CD4-positive, alpha-beta T cell treated with Interferon gamma for 1 hour (primary cell): ENCODE results near the gene KAT6B.

Experiments
- DNase-seq: peaks from one replicate; pipeline ENCODE4 v3.0.0-alpha.2; 2020

Gene KAT6B

DNA sequence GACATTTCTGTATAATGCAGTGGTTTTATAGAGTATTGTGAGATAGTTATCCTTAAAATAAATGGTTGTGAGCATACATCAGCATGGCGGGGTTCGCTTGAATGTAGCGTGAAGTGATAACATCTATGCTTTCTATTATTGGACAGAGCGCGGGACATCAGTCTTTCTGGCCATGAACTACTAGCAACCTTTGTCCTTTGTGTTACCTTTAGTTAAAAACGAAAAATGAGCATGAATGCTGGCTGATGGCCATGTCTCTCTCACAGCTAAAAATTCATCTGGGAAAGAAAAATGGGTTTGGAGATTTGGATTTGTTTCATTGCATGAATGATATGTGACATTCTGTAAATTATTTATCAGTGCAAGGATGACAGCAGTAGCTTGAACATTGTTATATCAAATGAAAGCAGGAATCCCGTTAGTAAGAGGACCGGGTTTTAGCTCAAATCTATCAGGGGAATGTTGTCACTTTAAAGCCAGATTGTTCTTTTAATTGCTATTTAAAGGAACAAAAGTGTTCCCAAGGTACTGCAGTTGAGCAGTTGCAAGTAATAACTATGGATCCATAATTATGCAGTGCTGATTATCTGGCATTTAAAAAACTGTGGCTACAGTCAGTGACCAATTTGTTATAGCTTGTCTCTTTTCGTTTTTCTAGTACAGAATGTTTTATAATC, 131.0 kb downstream of the KAT6B start:
- DNase-seq, result no peak

DNA sequence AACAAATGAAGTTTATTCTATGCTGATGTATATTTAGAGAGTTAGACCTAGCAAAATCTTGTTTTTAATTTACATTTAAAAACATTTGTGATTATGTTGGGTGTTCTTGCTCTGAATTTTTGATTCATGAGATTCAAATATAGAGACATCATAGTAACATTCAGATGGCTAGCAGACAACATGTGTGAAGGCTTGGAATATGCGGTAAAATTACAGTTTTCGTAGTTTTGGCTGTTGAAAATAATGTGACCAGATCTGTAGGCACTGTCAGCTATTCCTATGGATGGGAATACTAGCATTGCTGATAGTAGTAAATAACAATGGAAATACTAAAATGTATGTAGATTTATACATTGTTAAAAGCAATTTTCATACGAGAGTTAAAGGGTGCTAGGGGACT, 131.9 kb downstream of the KAT6B start:
- DNase-seq, result no peak

DNA sequence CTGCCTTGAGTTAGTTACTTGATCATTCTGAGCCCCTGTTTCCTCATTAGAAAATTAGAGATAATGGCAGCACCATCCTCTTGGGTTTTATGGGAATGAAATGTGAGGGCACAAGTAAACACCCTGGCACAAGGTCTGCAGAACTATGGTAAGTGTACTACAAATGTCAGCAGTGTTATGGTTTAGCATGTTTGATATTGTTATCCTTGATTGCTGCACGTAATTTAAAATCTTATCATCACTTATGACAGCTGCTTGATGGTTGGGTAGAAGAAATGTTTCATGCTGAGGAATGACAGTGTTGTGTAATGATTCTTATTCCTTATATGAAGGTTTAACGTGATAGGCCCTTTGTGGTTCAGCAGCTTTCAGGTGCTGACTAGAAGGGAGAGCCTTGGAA, 134.3 kb downstream of the KAT6B start:
- no peak for DNase-seq

DNA sequence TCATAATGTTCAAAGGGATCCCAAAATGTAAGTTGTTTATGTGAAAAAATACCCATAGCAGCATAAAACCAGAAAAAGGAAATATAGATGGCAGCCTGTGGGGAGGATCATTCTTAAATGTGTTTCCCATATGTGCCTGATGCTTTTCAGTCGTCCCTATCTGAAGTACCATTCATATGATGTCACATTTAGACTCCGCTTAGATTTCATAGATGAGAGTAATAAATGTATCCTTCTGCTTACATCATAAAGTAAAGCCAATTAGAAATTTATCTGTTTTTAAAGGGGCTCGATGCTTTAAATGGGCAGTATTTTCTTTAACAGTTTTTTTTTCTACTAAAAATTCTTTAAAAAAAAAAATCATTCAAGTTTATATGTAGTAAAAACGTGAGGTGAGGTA, 136.1 kb downstream of the KAT6B start:
- DNase-seq, result no peak

DNA sequence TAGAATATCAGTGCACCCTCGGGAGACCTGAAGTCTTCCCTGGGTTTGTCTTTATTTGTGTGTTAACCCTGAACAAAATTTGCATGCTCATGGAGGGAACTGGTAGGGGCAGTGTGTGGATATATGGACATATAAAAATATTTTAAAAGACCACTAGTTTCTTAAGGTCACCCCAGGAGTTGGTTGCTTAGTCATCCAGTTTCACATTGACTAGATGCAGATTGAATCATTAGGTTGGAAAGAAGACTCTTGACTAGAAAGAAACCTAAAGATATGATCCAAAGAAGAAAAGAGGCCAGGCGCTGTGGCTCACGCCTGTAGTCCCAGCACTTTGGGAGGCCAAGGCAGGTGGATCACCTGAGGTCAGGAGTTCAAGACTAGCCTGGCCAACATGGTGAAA, 137.1 kb downstream of the KAT6B start:
- DNase-seq, result no peak

DNA sequence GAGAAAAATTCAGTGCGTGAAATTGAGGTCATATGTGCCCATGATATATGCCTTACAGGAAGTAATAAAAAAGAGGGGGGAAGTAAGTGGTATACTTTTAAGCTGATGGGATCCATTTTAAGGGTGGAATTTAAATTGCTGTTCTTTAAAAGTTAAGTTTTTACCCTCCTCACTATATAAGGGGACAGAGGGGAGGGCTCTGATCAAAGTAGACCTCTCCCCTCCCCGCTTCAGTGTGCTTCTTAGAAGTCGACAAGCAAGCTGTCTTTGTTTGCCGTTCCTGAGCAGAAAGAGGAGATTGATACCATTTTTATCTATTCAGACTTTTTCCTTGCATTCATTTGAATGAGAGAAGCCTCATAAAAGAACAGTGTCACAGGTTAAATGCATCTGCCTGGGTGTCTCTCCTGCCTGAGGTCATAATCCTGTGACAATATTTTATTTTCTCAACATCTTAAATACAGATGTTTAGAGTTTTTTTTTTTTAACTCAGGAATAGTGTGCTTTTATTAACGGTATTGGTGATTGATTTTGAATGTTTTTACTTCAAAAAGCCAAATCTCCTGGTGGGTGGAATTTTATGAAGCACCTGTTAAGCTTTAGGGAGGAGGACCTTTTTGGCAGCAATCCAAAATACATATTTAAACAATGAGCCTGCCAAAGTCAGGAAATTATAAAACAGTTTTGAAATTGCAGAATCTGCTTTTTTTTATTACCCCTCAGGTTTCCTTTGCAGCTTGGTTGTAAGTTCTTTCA, 141.7 kb downstream of the KAT6B start:
- no peak for DNase-seq

DNA sequence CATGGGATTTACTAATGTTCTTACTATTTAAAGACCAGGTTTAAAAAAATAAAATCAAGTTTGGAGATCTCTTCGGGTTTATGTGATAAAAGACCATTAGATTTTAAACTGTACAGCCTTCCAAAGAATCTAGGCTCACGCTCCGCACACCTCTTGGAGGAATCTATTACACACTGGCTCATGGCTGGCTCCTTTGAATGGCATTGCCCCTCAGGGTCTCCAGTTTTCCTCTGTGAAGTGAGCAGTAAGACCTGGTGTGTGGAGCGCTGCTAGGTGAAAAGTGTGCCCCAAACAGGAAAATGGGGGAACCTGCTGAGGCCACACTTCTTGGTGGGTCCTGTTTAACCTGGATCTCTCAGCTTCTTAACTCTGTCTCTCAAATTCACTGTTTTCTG, 142.3 kb downstream of the KAT6B start:
- no peak for DNase-seq

DNA sequence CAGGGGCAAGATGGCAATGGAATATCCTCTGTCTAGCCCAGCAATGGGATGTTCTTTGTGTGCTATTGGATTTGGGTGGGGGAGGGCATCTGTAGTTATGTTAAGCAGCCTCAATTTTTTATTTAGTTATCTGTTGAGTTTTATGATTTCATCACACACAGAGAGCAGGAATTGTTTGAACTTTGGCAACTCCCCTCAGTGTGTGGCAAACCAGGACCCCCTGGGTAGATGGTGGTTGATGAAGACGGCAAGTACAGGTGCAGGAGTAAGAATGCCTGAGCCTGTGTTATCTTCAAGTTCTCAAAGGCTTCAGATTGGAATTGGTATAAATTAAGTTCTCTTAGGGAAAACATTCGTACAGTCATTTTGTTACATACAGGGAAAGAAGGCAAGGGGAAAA, 142.7 kb downstream of the KAT6B start:
- no peak for DNase-seq

DNA sequence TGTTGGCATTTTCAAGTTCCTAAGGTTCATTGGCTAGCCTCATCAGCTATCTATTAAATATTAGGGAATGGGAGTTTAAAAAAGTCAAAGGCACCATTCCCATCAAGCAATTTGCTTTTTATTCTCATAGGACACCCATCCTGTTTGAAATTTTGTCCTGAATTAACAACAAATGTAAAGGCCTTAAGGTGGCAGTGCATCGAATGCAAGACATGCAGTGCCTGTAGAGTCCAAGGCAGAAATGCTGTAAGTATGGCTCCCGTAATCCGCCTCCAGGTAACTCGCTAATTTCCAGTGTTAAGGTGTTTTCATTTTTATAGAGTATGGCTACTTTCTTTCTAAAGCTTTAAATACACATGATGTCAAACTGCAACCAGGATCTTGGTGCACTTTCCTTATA, 143.1 kb downstream of the KAT6B start:
- no peak for DNase-seq

DNA sequence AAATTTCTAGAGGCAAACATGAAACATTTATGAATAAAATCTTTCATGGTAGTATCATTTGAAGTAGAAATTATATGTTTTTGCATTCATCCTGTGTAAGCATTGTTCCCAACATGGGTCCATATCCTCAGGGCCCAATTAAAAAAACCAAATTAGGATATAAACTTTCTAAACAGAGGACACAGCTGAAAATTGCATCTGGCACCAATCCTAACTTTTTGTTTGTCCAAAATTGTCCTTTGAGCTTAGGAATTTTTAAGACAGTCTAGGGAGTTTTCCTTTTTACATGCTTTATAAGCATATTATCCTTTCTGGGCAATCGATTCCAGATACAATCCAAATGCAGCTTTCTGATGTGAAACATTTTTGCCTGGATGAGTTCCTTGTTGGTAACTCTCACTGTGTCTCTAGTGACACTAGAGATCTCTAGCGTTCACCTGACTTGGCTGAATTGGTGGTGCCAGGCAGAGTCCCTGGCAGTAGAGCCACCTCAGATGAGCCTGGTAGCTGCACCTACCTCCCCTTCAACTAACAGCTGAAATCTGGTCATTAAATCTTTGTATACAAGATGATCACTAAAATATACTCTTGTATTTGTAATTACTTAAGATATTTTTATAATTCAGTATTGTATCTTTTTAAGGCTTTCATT, 147.5 kb downstream of the KAT6B start:
- DNase-seq, result no peak

DNA sequence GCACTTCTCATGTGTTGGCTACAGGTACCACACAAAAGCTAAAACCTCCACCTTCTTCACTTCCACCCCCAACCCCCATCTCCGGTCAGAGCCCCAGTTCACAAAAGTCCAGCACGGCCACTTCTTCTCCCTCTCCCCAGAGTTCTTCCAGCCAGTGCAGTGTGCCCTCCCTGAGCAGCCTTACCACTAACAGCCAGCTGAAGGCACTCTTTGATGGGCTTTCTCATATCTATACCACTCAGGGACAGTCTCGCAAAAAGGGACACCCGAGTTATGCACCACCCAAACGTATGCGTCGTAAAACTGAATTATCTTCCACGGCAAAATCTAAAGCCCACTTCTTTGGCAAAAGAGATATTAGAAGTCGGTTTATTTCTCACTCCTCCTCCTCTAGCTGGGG, 149.4 kb downstream of the KAT6B start:
- no peak for DNase-seq

DNA sequence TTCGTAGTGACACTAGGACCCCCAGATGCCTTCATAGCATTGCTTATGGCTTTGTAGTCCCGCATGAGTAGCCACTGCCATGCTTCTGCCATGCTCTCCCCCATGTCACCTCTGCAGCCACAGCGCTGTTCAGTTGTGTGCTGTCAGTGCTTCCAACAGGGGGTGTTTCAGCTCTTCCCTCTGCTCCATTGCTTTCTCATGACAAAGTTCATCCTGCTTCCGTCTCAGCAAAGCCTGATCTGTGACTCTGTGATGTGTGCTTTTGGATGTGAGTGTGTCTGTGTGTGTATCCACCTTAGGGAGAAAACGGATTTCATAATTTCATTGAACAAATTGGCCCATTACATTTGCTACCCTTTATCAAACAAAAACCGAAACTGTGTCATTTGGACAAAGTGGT, 150.2 kb downstream of the KAT6B start:
- DNase-seq, result no peak

DNA sequence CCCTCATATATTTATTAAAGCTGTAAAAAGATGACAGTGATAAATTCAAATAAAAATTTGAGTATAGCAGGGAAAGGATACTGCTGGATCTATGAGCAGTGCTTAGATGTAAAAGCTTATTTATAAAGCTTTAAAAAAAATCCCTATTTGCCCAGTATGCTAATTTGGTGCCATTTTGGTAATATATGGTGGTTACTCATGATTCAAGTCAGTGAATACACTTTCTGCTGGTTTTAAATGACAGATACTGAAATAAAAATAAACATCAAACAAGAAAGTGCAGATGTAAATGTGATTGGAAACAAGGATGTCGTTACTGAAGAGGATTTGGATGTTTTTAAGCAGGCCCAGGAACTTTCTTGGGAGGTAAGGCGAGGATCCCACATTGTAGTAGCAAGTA, 150.7 kb downstream of the KAT6B start:
- DNase-seq, result no peak

DNA sequence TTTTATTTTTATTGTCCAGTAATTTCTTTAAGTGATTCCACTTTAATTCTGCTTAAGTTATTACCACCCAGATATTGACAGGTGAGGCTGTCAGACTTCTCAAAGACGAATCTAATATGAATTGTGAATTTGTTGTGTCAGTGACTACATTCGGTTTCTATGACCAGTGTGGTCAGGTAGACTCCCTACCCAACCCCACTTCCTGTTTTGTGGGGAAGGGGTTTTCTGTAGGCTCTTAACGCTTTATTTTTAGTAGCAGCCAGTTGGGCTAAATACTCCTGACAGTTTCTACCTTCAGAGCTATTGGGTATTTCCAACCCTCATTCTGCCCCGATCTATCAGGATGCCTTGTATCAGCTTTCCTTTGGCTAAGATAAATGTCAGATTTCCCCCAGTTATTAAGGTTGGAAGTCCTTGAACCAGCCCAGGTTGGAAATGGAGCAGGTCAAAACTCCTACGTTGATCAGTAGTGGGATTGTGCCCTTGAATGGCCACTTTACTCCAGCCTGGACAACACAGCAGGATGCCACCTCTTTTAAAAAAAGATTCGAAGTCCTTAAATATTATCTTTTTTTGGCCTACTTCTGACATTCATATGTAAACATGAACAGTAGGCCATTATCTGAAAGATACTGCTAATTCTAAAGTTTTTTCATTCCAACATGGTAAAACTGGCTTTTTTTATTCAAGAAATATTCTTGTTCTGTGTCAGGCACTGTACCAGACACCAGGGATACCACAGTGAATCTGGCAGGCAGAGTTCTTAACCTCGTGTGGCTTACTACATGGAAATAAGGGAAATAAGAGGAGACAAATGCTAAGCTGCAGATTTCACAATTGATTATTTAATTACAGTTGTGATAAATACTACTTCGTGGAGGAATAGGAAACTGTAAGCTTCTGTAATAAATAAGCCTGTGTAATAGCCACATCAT, 151.8 kb downstream of the KAT6B start:
- peak; percentile 56 for DNase-seq

DNA sequence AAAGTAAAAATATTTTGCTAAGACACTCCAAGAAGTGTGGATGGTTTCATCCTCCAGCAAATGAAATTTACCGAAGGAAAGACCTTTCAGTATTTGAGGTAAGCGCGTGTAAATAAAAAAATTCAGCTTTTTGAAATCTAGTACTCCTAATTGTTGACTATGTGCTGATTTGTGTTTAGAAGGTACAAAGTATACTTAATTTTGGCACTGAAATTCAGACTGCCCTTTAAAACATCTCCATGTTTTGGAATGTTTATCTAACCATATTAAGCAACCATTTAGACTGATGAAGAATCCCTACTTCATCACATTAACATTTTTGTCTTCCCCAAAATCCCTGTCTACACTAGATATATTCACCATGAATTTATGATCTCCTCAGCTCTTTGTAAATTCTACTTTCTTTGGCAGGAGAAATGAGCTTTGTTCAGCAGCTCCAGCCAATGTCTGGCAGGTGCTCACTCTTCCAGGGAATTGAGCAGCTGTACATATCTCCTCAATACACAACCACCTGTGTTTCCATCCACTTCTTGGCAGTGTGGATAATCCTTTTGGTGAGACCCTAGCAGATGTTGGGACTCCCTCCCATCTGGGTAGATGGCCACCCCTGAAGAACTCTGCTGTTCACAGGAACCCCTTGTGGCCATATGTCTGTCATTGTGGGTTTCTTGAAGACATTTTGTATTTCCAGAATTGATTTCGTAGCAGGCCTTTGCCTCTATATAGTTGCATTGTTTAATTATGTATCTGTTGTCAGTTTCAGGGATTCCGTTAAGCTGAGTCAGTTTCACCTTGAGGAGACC, 155.6 kb downstream of the KAT6B start:
- DNase-seq, result no peak

DNA sequence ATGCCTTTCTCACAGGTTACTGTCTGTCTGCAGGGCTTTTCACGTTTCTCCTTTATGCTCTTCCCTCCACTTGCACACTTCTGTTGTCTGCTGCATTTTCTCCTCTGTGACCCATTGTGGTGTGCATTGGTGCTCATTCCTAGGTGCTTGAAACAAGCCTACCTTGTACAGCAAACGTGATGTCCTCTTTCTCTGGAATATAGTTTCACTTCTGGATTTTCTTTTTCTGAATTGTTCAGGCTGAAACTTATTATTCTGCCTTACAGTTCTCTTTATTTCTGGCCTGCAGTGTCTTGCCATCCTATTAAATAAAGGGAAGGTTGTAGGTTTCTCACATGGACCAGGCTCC, 156.2 kb downstream of the KAT6B start:
- no peak for DNase-seq

DNA sequence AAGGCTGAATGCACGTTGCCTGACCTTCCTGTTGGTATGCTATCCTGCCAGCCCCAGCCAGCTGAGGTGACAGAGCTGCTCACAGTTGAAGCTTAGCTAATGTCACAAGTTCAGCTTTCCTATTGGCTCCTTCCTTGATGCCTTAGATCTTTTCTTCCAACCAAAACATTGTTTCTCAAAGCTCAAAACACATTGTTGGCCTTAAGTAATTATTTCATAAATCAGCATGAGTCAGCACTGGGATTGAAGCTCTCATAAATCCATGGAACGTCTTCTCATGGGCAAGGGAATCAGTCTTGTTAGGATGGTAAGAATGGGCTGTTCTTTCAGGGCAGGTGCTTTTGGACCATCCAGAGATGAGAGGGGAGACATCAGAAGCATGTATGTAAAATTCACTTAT, 157.0 kb downstream of the KAT6B start:
- no peak for DNase-seq

DNA sequence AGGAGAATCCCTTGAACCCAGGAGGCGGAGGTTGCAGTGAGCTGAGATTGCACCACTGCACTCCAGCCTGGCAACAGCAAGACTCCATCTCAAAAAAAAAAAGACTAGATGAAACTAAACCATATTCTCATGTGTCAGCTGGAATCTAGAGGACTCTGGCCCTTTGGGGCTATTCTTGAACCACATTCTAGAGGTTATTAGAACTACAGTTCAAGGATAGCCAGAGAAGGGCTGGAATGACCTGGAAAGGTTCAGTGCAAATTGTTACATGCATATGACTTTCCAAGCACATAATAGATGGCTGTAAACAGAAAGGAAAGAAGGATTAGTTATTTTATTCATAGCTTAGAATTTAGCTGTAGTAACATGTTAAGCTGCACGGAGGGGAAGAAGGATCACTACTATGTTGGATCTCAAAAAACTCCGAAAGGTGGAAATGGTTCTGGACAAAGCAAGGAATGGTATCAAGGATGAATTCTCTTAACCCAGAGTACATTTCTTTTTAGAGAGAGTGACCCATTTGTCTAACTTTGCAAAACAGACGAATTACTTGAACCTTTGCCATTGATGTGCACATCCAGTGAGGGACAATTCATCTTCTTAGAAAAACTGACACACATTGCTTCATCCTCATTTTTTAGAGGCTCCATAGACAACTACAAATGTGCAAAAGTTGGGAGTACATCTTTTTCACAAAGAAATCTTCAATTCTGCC, 161.1 kb downstream of the KAT6B start:
- no peak for DNase-seq

DNA sequence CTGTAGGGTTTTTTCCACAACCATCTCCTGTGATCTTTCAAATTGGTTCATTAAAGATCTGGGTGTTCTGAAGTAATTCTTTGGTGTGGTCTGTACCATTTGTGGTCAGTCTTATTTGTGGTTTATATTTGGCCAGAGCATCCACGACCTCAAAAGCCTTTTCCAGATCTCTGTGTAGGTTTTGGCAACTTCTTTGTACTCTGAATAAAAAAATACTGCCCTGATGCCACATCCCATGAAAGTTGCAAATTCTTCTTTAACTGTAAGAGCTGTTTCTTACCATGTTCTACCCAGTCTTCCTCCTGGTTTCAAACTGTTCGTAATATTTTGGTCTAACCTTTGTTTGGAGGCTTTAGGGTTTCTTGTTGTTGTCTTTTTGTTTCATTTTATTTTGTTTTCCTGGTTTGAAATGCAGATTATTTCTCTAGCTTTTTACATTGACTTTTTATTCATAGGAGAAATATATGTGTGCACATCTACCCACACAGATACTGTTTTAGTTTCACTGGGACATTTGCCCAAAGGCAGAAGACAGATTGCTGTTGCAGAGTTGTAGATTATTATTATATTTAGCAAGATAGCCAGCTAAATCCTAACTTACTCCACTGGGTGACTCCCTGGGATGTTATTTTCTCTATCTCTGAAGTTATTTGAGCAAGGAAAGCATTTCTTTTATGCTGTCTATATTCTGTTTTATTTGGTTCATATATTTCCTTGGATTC, 161.8 kb downstream of the KAT6B start:
- no peak for DNase-seq

DNA sequence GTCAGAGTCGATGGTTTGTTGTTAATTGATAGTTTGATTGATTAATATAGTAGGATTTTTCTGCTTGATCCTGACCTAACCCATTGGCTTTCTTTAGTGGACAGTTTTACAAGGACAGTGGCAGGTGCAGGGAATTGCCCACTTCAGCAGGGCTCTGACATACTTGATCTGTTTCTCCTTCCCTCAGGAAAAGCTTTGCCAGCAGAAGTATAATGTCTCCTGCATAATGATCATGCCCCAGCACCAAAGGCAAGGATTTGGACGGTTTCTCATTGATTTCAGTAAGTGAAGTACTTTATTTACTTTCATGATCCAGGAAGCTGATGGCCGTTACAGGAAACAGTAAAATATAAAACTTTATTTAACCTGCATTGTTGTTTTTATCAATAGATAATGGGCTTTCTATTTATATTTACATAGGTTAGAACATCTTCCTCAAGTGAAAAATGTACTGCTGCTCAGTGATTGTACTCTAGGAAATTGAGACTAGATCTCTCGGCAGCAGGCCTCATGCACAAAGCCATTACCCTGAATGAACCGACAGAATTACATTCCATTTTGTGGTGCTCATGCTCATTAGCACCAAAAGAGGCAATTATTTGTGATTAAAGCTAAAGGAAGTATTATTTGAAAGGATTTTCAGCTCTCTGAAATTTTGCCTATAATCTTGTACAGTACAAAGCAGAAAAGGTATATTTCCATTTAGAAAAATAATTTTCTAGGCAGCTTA, 162.6 kb downstream of the KAT6B start:
- no peak for DNase-seq
